22Rv1 (cell line): ENCODE measurements around the gene GRAMD1B.

Source experiments
- CTCF ChIP-seq: fragments of 450-650 bp; IDR thresholded peaks from 2 replicates; pipeline ENCODE4 v1.5.1; 2017; ENCODE audit warnings: mild to moderate bottlenecking
- ZFX ChIP-seq: fragments of 450-650 bp; IDR thresholded peaks from 2 replicates; pipeline ENCODE4 v1.6.1; 2017; ENCODE audit warnings: antibody characterized with exemption, borderline replicate concordance

GRCh38 chr11:123601743-123602142, 171.7 kb downstream of the GRAMD1B start:
- TF ChIP-seq CTCF (no peak), ZFX (no peak)
